HCT116 (cell line): ENCODE measurements around the gene ADAR. TPM values are rescaled to one million over a fixed set of nuclear protein-coding genes. Genes with fewer than 3 reads are reported as not detected.

Source experiments
- ATAC-seq: fragments of 200-7000 bp; cut with Tn5 transposase; 2 replicates; pipeline ENCODE4 v1.9.1; 2020; ENCODE audit warnings: mild to moderate bottlenecking, moderate library complexity
- BruUV-seq: library from RNA; stranded (reverse); fragments of 400-500 nt; replicated peaks from 2 replicates; lab custom pipeline; 2021; lab: Mats Ljungman, UMichigan
- CTCF ChIA-PET: fragments of 300-600 bp; sonication (Branson Sonifier 250); formaldehyde crosslinking; loops from one replicate; lab custom pipeline; 2021; ENCODE audit warnings: antibody characterized with exemption; lab: Charles Lee
- POLR2A ChIA-PET: fragments of 300-600, 350-600 bp; sonication (Branson Sonifier 250); formaldehyde crosslinking; loops from one replicate; lab custom pipeline; 2021; ENCODE audit warnings: antibody characterized with exemption; lab: Charles Lee
- RAD21 ChIA-PET, 2 experiments: fragments of 300-600 bp; sonication (Branson Sonifier 250); formaldehyde crosslinking; loops; one replicate each; lab custom pipeline; 2023; ENCODE audit warnings: low total read pairs in 2 of 2; ENCODE audit not compliant: uncharacterized antibody in 2 of 2, unreplicated experiment in 2 of 2, low non-redundant PET in 1 of 2; lab: Charles Lee
- DNase-seq: peaks from one replicate; pipeline ENCODE4 v3.0.0-alpha.2; 2010; ENCODE audit warnings: low read depth, low spot score
- H2AFZ ChIP-seq: fragments of 200-600 bp; shearing (Covaris generic), sonication (generic); 2 replicates; pipeline ENCODE4 v1.6.1; 2017; ENCODE audit warnings: low read depth, mixed run types, mixed read lengths, antibody characterized with exemption, low read length; ENCODE audit not compliant: poor library complexity, severe bottlenecking
- H3K27ac ChIP-seq: 2 replicates; pipeline ENCODE4 v1.5.1; 2012; ENCODE audit warnings: low read depth, low read length
- H3K27me3 ChIP-seq: fragments of 200-600 bp; sonication (generic); 2 replicates; pipeline ENCODE4 v1.6.1; 2016; ENCODE audit warnings: mixed run types, low read length, mixed read lengths; ENCODE audit not compliant: insufficient read depth
- H3K36me3 ChIP-seq, 2 experiments: fragments of 200-500 bp in 1 of 2; fragments of 200-600 bp in 1 of 2; sonication (Bioruptor generic) in 1 of 2; sonication (generic) in 1 of 2; 2 replicates each; pipeline versions ENCODE4 v1.5.1 to v1.6.1; 2014 to 2016; ENCODE audit warnings: low read length in 2 of 2, inconsistent platforms in 1 of 2, mixed read lengths in 1 of 2, mixed run types in 1 of 2; ENCODE audit not compliant: insufficient read depth in 2 of 2, control insufficient read depth in 1 of 2
- H3K4me1 ChIP-seq, 2 experiments: fragments of 200-600 bp in 1 of 2; sonication (generic) in 1 of 2; 2 replicates each; pipeline versions ENCODE4 v1.5.1 to v1.6.1; 2012 to 2017; ENCODE audit warnings: low read length in 2 of 2, inconsistent platforms in 1 of 2, mild to moderate bottlenecking in 1 of 2, mixed read lengths in 1 of 2, mixed run types in 1 of 2, moderate library complexity in 1 of 2; ENCODE audit not compliant: insufficient read depth in 2 of 2, control insufficient read depth in 1 of 2
- H3K4me2 ChIP-seq: fragments of 200-600 bp; sonication (generic); 2 replicates; pipeline ENCODE4 v1.6.1; 2017; ENCODE audit warnings: mixed run types, low read length, mixed read lengths
- H3K4me3 ChIP-seq, 2 experiments: fragments of 200-600 bp in 1 of 2; sonication (generic) in 1 of 2; replicated peaks in 1 of 2; 2 replicates each; pipeline ENCODE4 v1.5.1; 2011 to 2016; ENCODE audit warnings: low read length in 2 of 2, control low read depth in 1 of 2, low read depth in 1 of 2, mild to moderate bottlenecking in 1 of 2, mixed read lengths in 1 of 2, mixed run types in 1 of 2
- H3K79me2 ChIP-seq: fragments of 200-600 bp; sonication (generic); 2 replicates; pipeline ENCODE4 v1.6.1; 2017; ENCODE audit warnings: mild to moderate bottlenecking, mixed run types, low read length, moderate library complexity, mixed read lengths; ENCODE audit not compliant: insufficient read depth
- H3K9ac ChIP-seq: fragments of 200-600 bp; sonication (generic); 2 replicates; pipeline ENCODE4 v1.6.1; 2016; ENCODE audit warnings: low read length, mixed read lengths
- H3K9me2 ChIP-seq: fragments of 200-600 bp; sonication (generic), shearing (Covaris generic); 2 replicates; pipeline ENCODE4 v1.6.1; 2017; ENCODE audit warnings: mixed run types, mild to moderate bottlenecking, moderate library complexity; ENCODE audit not compliant: insufficient read depth
- H3K9me3 ChIP-seq, 2 experiments: fragments of 200-500 bp in 1 of 2; fragments of 200-600 bp in 1 of 2; sonication (Bioruptor generic) in 1 of 2; sonication (generic) in 1 of 2; 2 replicates each; pipeline ENCODE4 v1.6.1; 2014 to 2017; ENCODE audit warnings: low read length in 2 of 2, mixed read lengths in 2 of 2, inconsistent platforms in 1 of 2, low read depth in 1 of 2, mild to moderate bottlenecking in 1 of 2, mixed run types in 1 of 2, moderate library complexity in 1 of 2; ENCODE audit not compliant: control insufficient read depth in 1 of 2, insufficient read depth in 1 of 2
- H4K20me1 ChIP-seq: fragments of 200-600 bp; sonication (generic), shearing (Covaris generic); 2 replicates; pipeline ENCODE4 v1.6.1; 2017; ENCODE audit warnings: mixed run types, mild to moderate bottlenecking, moderate library complexity; ENCODE audit not compliant: insufficient read depth
- CBX3 ChIP-seq: IDR thresholded peaks from 2 replicates; pipeline ENCODE4 v1.6.1; 2012; ENCODE audit warnings: low read depth
- EGR1 ChIP-seq: IDR thresholded peaks from 2 replicates; pipeline ENCODE4 v1.6.1; 2012; ENCODE audit warnings: low read depth
- EZH2 ChIP-seq: fragments of 200-600 bp; sonication (generic); IDR thresholded peaks from 2 replicates; pipeline ENCODE4 v1.6.1; 2017; ENCODE audit warnings: antibody characterized with exemption, mixed run types
- EZH2phosphoT487 ChIP-seq: fragments of 200-600 bp; IDR thresholded peaks from 2 replicates; pipeline ENCODE4 v1.6.1; 2018; ENCODE audit warnings: antibody characterized with exemption, borderline replicate concordance
- FOSL1 ChIP-seq: IDR thresholded peaks from 2 replicates; pipeline ENCODE4 v1.6.1; 2012; ENCODE audit warnings: low read depth
- JUND ChIP-seq: IDR thresholded peaks from 2 replicates; pipeline ENCODE4 v1.6.1; 2012
- POLR2A ChIP-seq: IDR thresholded peaks from 2 replicates; pipeline ENCODE4 v1.7.0; 2011; ENCODE audit warnings: borderline replicate concordance; ENCODE audit not compliant: insufficient read depth, insufficient read length; ENCODE audit errors: extremely low read depth
- SIN3A ChIP-seq: IDR thresholded peaks from 2 replicates; pipeline ENCODE4 v1.6.1; 2012; ENCODE audit warnings: low read depth
- SP1 ChIP-seq: IDR thresholded peaks from 2 replicates; pipeline ENCODE4 v1.6.1; 2012; ENCODE audit warnings: low read depth
- TCF7L2 ChIP-seq: IDR thresholded peaks from 2 replicates; pipeline ENCODE4 v1.7.0; 2011; ENCODE audit warnings: borderline replicate concordance, inconsistent platforms; ENCODE audit not compliant: insufficient read depth, insufficient read length; ENCODE audit errors: extremely low read depth
- YY1 ChIP-seq: IDR thresholded peaks from 2 replicates; pipeline ENCODE4 v1.6.1; 2011; ENCODE audit warnings: low read length, low read depth, moderate library complexity, mild to moderate bottlenecking; ENCODE audit not compliant: insufficient replicate concordance; ENCODE audit errors: extremely low read depth
- ZFX ChIP-seq: fragments of 450-650 bp; IDR thresholded peaks from 2 replicates; pipeline ENCODE4 v1.6.1; 2017
- ZNF274 ChIP-seq: fragments of 200-500 bp; sonication (Bioruptor generic); IDR thresholded peaks from 2 replicates; pipeline ENCODE4 v1.6.1; 2014; ENCODE audit warnings: mild to moderate bottlenecking, low read depth, low read length, inconsistent platforms
- intact Hi-C: fragments of 100-400 bp; cut with micrococcal nuclease; formaldehyde crosslinking; loops from 2 replicates; pipeline ENCODE4 v1.10.0; 2022
- total RNA-seq: library from RNA; stranded (reverse); gene quantifications from one replicate; pipeline ENCODE4 v1.2.1, GENCODE V29; 2021; ENCODE audit not compliant: unreplicated experiment
- TF ChIP-seq, protein P1 (sequence below): IDR thresholded peaks from 2 replicates; pipeline ENCODE4 v1.6.1; 2012
- TF ChIP-seq, protein P2 (sequence below), 3 experiments: fragments of 200-600 bp in 1 of 3; sonication (generic) in 1 of 3; IDR thresholded peaks in 2 of 3; conservative IDR thresholded peaks in 1 of 3; 2 replicates each; pipeline ENCODE4 v1.5.1; 2012 to 2017; ENCODE audit warnings: low read depth in 2 of 3, low read length in 2 of 3, antibody characterized with exemption in 1 of 3, borderline replicate concordance in 1 of 3, control low read depth in 1 of 3, mild to moderate bottlenecking in 1 of 3, mixed read lengths in 1 of 3, mixed run types in 1 of 3, moderate library complexity in 1 of 3; ENCODE audit not compliant: insufficient read depth in 1 of 3
- TF ChIP-seq, protein P3 (sequence below): IDR thresholded peaks from 2 replicates; pipeline ENCODE4 v1.6.1; 2012

Gene ADAR
- total RNA-seq, 1 experiment from 2014 or later, result 169 TPM

DNA sequence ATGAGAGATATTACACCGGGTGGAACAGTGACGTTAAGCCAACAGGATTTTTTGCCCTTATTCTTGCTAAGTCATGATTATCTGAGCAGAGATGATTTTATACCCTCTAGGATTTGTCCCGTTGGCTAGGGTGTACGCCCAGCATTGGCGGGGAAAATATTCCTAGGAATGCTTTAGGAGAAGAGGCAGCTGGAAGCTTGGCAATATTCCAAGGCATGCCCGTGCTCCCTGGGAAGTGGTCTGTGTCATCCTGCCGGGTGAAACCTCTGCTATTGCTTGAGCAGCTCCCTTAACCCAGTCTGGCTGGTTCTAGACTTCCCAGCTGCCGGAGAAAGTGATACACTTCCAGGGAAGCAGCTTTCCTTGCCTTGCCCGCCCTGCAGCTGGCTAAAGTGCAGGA, 24.2 kb downstream of the ADAR start:
- H3K36me3 ChIP-seq, result peaks cover 71 to 88% of the 10 kb centered on the region in 2 experiments
- no peak overlapping the region for H3K4me2 ChIP-seq
- TF ChIP-seq EZH2, result no peak
- no peak for TF ChIP-seq EZH2phosphoT487
- no peak for TF ChIP-seq SIN3A
- TF ChIP-seq, protein P1, sequence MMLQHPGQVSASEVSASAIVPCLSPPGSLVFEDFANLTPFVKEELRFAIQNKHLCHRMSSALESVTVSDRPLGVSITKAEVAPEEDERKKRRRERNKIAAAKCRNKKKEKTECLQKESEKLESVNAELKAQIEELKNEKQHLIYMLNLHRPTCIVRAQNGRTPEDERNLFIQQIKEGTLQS, result no peak
- no peak for TF ChIP-seq ZNF274
- TF ChIP-seq EGR1, result no peak
- no peak for TF ChIP-seq CBX3
- TF ChIP-seq TCF7L2, result no peak
- intact Hi-C loops, result no loop called here
- BruUV-seq, result no TSS peak
- no peaks in the 10 kb centered on the region for H3K4me1 ChIP-seq
- RAD21 ChIA-PET, result no interaction called here
- no peak overlapping the region for H3K4me3 ChIP-seq
- no peak overlapping the region for H3K9ac ChIP-seq
- no peaks in the 10 kb centered on the region for H3K27me3 ChIP-seq
- H4K20me1 ChIP-seq, result no peaks in the 10 kb centered on the region
- ATAC-seq, result no peak
- CTCF ChIA-PET, result no interaction called here
- H3K9me3 ChIP-seq, result no peaks in the 10 kb centered on the region
- DNase-seq, result no peak
- H3K9me2 ChIP-seq, result no peaks in the 10 kb centered on the region
- H3K27ac ChIP-seq, result no peak overlapping the region
- H2AFZ ChIP-seq, result no peak overlapping the region
- H3K79me2 ChIP-seq, result no peaks in the 10 kb centered on the region
- POLR2A ChIA-PET, result no interaction called here

DNA sequence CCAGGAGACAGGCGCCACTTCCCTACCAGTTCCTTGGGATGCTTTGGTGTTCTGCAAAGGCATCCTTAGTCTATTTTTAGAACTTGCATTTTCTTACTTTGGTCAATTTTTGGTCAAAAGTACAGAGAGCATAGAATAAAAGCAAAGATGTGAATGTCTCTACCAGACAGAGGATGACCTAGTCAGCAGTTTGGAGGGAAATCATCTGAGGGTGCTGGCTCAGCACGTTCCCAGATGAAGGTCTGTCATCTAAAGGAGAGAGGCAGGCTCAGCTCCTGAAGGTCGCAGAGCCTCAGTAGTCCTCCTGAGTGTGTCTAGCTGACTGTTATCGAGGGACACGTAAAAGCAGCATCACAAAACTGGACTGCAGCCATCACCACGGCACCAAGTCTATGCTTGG, 25.1 kb downstream of the ADAR start:
- no peaks in the 10 kb centered on the region for H3K4me1 ChIP-seq
- H3K27ac ChIP-seq, result no peak overlapping the region
- H3K79me2 ChIP-seq, result no peaks in the 10 kb centered on the region
- H3K9me2 ChIP-seq, result no peaks in the 10 kb centered on the region
- no peak overlapping the region for H3K9ac ChIP-seq
- CTCF ChIA-PET, result no interaction called here
- no peak overlapping the region for H3K4me2 ChIP-seq
- ATAC-seq (no peak), DNase-seq (no peak)
- intact Hi-C loops, result no loop called here
- H3K9me3 ChIP-seq, result no peaks in the 10 kb centered on the region
- POLR2A ChIA-PET, result no interaction called here
- RAD21 ChIA-PET, result no interaction called here
- TF ChIP-seq EZH2 (no peak), SP1 (no peak), EGR1 (no peak), YY1 (no peak), FOSL1 (no peak), TCF7L2 (no peak), POLR2A (no peak), ZFX (no peak), JUND (no peak), ZNF274 (no peak), SIN3A (no peak)
- TF ChIP-seq, protein P2, sequence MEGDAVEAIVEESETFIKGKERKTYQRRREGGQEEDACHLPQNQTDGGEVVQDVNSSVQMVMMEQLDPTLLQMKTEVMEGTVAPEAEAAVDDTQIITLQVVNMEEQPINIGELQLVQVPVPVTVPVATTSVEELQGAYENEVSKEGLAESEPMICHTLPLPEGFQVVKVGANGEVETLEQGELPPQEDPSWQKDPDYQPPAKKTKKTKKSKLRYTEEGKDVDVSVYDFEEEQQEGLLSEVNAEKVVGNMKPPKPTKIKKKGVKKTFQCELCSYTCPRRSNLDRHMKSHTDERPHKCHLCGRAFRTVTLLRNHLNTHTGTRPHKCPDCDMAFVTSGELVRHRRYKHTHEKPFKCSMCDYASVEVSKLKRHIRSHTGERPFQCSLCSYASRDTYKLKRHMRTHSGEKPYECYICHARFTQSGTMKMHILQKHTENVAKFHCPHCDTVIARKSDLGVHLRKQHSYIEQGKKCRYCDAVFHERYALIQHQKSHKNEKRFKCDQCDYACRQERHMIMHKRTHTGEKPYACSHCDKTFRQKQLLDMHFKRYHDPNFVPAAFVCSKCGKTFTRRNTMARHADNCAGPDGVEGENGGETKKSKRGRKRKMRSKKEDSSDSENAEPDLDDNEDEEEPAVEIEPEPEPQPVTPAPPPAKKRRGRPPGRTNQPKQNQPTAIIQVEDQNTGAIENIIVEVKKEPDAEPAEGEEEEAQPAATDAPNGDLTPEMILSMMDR (IDR thresholded peaks at IDR 0.05 in 2 of 3, conservative IDR thresholded peaks at IDR 0.05 in 1 of 3; ENCODE audit: borderline replicate concordance in 1 of 3, insufficient read depth in 1 of 3, low read depth in 2 of 3, low read length in 2 of 3), result no peak
- TF ChIP-seq, protein P3, sequence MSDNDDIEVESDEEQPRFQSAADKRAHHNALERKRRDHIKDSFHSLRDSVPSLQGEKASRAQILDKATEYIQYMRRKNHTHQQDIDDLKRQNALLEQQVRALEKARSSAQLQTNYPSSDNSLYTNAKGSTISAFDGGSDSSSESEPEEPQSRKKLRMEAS, result no peak
- TF ChIP-seq, all 23 proteins: peak for 0
- no peak overlapping the region for H2AFZ ChIP-seq
- no TSS peak for BruUV-seq
- no peak overlapping the region for H3K4me3 ChIP-seq
- H3K27me3 ChIP-seq, result no peaks in the 10 kb centered on the region
- peaks cover 67 to 85% of the 10 kb centered on the region in 2 experiments for H3K36me3 ChIP-seq
- no peaks in the 10 kb centered on the region for H4K20me1 ChIP-seq
